HG03159 (cell line): ENCODE data around the gene METTL17.
"Not testable (repeated sequence)": the region's sequence is repeated elsewhere in the genome, so short reads cannot be mapped to it uniquely, and the experiment has no call there.

Experiments used
- ATAC-seq: cut with Tn5 transposase; IDR thresholded peaks from one replicate; pipeline ENCODE4 v1.9.1; 2021; ENCODE audit warnings: mild to moderate bottlenecking, moderate library complexity; ENCODE audit not compliant: unreplicated experiment

The METTL17 gene

GRCh38 chr14:20989787-20990600, at the start of gene METTL17:
Gene METTL17, plus strand, starts transcription at chr14:20989980. Its CDS starts 23 bp downstream, at chr14:20990003.
- ATAC-seq, result peak; percentile 96

DNA sequence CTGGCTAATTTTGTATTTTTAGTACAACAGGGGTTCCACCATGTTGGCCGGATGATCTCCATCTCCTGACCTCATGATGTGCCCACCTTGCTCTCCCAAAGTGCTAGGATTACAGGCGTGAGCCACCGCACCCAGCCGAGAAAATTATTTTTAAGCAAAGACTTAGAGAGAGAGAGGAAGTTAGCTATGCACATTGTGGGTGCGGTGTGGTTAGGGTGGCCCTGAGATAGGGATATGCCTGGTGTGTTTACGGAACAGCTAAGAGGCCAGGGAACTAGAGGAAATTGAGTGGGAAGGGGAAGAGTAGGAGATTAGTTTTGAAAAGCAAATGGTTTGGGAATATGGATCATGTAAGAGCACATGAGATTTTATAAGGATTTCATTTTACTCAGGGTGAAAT, 44.6 kb upstream of the METTL17 start:
- ATAC-seq, result not testable (repeated sequence)

GRCh38 chr14:20946707-20947106, 43.1 kb upstream of the METTL17 start:
- not testable (repeated sequence) for ATAC-seq

DNA sequence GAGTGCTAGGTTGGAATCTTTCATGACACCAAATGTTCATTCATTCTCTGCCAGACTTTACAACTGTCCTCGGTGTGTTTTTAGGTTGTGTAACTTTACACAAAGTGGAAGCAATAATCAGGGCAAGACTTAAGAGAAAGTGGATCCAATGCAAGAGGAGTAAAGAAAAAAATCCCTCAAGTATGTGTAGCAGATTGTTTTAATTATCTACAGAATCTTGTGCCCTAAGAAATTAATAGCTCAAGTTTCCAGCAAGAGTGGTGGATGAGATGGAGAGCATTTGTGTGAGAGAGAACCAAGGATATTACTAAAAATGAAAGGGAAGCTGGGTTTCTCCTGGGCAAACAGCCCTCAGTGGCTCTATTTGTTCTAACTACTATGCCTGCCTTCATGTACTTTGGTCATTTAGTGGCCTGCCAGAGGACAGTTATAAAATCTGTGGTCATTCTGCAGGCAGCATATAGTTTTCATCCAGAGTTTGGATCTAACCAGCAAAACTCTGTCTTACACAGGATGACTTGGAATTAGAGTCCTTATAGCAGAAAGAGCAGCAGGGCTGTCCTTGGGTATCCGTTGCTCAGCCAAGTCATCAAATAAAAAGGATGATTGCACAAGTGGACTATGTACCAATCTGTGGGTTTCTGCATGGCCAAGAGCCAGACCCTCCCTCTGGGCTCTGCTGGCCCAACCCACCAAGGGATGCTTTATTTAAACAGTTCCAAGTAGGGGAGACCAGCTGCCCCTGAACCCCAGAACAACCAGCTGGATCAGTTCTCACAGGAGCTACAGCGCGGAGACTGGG, 34.8 kb upstream of the METTL17 start, which contains the start of gene RNASE2:
Gene RNASE2, plus strand, starts transcription at position 752 of the 802 bp plus-strand sequence. CDS start 285 bp downstream, outside the sequence.
- ATAC-seq, result not testable (repeated sequence)

- not testable (repeated sequence) for ATAC-seq
Measured at GRCh38 chr14:20955538-20955873, 34.3 kb upstream of the METTL17 start.

DNA sequence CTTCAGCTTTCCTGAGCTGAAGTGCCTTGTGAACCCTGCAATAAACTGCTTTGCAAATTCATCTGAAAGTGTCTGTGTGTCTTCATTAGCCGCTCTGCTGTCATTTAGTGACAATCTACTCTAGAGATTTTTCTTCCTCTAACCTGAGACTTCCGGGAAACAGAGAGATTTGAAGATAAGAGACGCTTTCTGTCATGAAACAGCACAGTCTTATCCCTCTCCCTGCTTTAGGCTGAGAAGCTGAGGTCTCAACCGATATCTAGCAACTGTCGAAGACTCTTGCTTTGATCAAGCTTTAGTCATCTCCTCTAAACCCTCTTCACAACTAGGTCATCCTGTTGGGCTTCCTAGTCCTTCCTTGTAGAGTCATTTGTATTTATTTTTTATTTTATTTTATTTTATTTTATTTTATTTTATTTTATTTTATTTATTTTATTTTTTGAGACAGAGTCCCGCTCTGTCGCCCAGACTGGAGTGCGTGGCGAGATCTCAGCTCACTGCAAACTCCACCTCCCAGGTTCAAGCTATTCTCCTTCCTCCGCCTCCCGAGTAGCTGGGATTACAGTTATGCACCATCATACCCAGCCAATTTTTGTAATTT, 33.3 kb upstream of the METTL17 start:
- ATAC-seq, result no peak

DNA sequence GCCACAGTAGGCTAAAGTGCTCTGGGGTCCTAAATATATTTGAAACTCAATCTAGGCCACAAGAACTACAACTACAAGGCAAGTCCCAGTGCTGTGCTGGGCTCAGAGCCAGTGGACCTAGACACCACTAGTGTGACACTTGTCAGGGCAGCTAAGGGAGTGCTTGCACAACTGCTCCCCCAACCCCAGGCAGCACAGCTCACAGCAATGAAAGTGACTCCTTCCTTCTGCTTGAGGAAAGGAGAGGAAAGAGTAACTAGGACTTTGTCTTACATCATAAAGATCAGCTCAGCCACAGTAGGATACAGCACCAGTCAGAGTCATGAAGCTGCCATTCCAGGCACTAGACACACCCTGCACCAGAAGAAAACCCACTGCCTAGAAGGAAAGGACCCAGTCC, 30.8 kb upstream of the METTL17 start:
- not testable (repeated sequence) for ATAC-seq

GRCh38 chr14:20969336-20969735, 20.4 kb upstream of the METTL17 start:
- no peak for ATAC-seq

- ATAC-seq, result peak; percentile 4
Measured at GRCh38 chr14:20970647-20970982, 19.2 kb upstream of the METTL17 start.

DNA sequence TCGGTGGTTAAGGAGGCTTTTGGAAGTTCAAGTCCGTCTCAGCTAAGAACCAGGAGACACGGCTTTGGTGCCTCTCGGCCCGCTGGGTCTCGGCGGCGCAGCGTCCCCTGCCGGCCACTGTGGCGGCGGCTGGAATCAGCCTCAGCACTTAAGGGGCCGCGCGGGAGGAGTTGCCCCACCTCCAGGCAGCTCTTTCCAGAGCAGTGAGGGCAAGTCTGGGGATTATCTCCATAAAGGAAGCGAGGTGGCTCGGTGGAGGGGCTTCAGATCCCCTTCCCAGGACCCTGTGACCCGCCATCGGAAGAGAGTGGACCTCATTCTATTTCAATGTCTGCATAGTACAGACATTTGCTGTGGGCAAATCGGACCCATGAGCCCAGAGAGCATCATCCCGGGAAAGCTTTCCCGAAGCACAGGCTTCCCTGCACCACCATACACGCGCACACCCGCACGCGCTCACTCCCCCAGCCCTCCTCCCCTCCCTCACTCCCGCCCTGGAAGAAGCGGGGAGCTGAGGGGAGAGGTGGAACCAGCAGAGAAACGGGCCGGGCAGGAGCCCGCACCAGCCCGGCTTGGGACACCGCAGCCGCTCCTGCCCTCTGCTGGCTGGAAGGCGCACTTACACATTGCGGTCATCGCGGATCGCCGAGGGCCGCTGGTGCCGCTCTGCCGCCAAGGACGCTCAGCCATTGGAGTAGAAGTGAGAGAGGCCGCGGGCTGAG, 18.6 kb upstream of the METTL17 start:
- peak; percentile 94 for ATAC-seq

- no peak for ATAC-seq
Measured at GRCh38 chr14:20971705-20972021, 18.1 kb upstream of the METTL17 start.

DNA sequence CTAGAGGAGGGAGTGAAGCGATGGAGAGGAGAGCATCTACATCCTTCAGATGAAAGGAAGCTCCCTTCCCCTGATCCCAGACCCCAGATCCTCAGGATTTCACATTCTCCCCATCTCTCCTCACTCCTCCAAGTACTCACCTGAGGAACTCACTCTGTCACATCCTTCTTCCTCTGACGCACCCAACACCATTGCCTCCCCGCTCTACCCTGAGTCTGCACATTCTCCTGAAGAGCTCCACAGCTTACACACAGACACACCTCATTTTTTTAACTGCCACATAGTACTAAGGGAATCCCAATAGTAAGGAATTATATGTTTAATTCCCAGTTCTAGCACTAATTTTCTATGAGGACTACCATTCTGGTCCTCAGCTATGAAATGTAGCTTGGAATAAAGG, 16.3 kb upstream of the METTL17 start:
- ATAC-seq, result no peak

DNA sequence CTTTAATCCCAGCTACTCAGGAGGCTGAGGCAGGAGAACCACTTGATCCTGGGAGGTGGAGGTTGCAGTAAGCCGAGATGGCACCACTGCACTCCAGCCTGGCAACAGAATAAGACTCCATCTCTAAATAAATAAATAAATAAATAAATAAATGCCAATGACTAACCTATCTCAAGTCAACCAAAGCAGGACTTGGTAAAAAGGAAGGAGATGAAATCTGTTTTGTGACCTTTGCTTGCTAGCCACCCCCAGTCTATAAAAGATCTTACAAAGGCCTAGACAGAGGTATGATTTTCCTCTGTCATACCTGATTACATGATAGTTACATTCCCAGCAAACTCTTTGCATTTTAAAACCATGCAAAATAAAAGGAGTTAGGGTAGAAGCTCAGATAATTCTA, 13.5 kb upstream of the METTL17 start:
- ATAC-seq, result no peak

GRCh38 chr14:20978687-20979086, 11.1 kb upstream of the METTL17 start:
- ATAC-seq, result no peak

DNA sequence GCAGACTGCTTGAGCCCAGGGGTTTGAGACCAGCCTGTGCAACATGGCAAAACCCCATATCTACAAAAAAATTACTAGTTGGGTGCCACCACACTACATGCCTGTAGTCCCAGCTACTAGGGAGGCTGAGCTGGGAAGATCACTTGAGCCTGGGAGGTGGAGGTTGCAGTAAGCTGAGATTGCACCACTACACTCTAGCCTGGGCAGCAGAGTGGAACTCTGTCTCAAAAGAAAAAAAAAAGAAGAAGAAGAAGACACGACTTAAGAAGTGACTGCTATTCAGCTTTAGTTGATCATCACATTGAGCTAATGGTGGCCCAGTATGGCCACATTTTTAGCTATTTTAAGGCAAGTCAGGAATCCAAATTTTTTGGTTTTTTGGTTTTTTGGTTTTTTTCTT, 8.9 kb upstream of the METTL17 start:
- no peak for ATAC-seq

DNA sequence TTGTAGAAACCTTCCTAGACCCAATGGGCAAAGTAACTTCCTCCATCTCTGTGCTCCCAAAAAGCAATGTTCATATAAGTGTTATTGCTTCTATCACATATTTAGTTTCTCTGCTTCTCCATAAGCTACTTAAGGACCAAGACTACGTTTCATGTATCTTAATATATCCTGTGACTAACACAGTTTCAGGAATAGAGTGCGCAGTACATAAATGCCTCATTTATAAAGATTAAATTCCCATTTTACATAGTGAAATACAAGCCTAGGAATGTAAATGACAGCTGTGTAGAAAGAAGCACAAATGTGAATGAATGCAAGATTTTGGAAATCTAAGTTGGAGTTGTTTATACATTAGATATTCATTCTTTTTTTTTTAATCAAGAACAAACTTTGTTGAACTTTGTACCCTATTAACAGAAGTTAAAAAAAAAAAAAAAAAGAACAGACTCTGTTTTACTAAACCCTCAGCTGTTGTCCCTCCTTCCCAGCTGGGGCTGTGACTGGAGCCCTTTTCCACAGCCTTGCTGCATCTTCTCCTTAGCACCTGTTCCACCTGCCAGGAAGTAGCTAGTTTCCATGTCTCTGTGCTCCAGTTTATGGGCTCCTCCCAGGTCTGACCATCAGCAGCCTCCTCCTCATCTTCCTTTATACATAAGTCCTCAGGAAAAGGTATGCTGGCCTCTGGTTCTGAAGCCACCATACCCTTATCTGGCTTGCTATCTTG, 7.0 kb upstream of the METTL17 start:
- ATAC-seq, result no peak

DNA sequence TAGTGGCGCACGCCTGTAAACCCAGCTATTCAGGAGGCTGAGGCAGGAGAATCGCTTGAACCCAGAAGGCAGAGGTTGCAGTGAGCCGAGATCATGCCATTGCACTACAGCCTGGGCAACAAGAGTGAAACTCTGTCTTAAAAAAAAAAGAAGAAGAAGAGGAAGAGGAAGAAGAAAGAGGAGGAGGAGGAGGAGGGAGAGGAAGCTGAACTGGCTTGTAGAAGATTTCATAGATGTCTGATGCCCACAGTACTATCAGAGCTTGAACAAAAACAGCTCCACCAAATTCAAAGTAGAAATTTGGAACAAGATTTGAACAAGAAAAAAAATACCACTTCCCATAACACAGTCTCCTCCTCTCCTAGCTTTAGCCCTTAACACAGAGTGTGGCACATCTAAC, 4.1 kb upstream of the METTL17 start:
- not testable (repeated sequence) for ATAC-seq

GRCh38 chr14:20986811-20987210, 3.0 kb upstream of the METTL17 start:
- ATAC-seq, result no peak

GRCh38 chr14:20988717-20989470, 886 bp upstream of the METTL17 start:
- no peak for ATAC-seq

- ATAC-seq, result no peak
Measured at GRCh38 chr14:20989471-20989786, 351 bp upstream of the METTL17 start.
